ENCODE data around the gene CEACAM16.

CEACAM16 gene

GRCh38 chr19:44722131-44723121 is 23.5 kb downstream of the CEACAM16 start:
- in situ Hi-C loops (cut with HindIII; ENCODE audit: low sequenced_read_pairs), result loop anchor here (10.0 kb wide), 1 partner anchor 82 kb away; the partner anchor contains the start of gene BCAM

- in situ Hi-C loops (cut with HindIII; ENCODE audit: low sequenced_read_pairs), result loop anchor here (10.0 kb wide), 1 partner anchor 81 kb away; the partner anchor contains the start of gene BCAM
Observed at GRCh38 chr19:44723299-44723951, 24.5 kb downstream of the CEACAM16 start.

GRCh38 chr19:44723952-44724319 is 25.0 kb downstream of the CEACAM16 start:
- in situ Hi-C loops (cut with HindIII; ENCODE audit: low sequenced_read_pairs), result loop anchor here (10.0 kb wide), 1 partner anchor 81 kb away; the partner anchor contains the start of gene BCAM

GRCh38 chr19:44725251-44725650 is 26.3 kb downstream of the CEACAM16 start:
- in situ Hi-C loops (cut with HindIII; ENCODE audit: low sequenced_read_pairs), result loop anchor here (10.0 kb wide), 1 partner anchor 80 kb away; the partner anchor contains the start of gene BCAM

GRCh38 chr19:44725684-44726083 is 26.7 kb downstream of the CEACAM16 start:
- in situ Hi-C loops (cut with HindIII; ENCODE audit: low sequenced_read_pairs), result loop anchor here (10.0 kb wide), 1 partner anchor 79 kb away; the partner anchor contains the start of gene BCAM

GRCh38 chr19:44726465-44726864 is 27.5 kb downstream of the CEACAM16 start:
- in situ Hi-C loops (cut with HindIII; ENCODE audit: low sequenced_read_pairs), result loop anchor here (10.0 kb wide), 1 partner anchor 78 kb away; the partner anchor contains the start of gene BCAM

- in situ Hi-C loops (cut with HindIII; ENCODE audit: low sequenced_read_pairs), result loop anchor here (10.0 kb wide), 1 partner anchor 77 kb away; the partner anchor contains the start of gene BCAM
Observed at GRCh38 chr19:44728178-44728577, 29.2 kb downstream of the CEACAM16 start.

GRCh38 chr19:44729516-44730033 is 30.6 kb downstream of the CEACAM16 start:
- in situ Hi-C loops (cut with HindIII; ENCODE audit: low sequenced_read_pairs), result loop anchor here (10.0 kb wide), 1 partner anchor 75 kb away; the partner anchor contains the start of gene BCAM

- in situ Hi-C loops (cut with HindIII; ENCODE audit: low sequenced_read_pairs), result no loop called here
Observed at GRCh38 chr19:44731081-44731480, 32.1 kb downstream of the CEACAM16 start.

- in situ Hi-C loops (cut with HindIII; ENCODE audit: low sequenced_read_pairs), result no loop called here
Observed at GRCh38 chr19:44731622-44732021, 32.7 kb downstream of the CEACAM16 start.

- in situ Hi-C loops (cut with HindIII; ENCODE audit: low sequenced_read_pairs), result no loop called here
Observed at GRCh38 chr19:44732235-44733014, 33.5 kb downstream of the CEACAM16 start.

GRCh38 chr19:44734357-44734756 is 35.4 kb downstream of the CEACAM16 start:
- in situ Hi-C loops (cut with HindIII; ENCODE audit: low sequenced_read_pairs), result no loop called here

GRCh38 chr19:44735011-44735410 is 36.1 kb downstream of the CEACAM16 start:
- in situ Hi-C loops (cut with HindIII; ENCODE audit: low sequenced_read_pairs), result no loop called here

GRCh38 chr19:44737238-44738071 is 38.5 kb downstream of the CEACAM16 start:
- in situ Hi-C loops (cut with HindIII; ENCODE audit: low sequenced_read_pairs), result no loop called here

GRCh38 chr19:44738136-44738535 is 39.2 kb downstream of the CEACAM16 start:
- in situ Hi-C loops (cut with HindIII; ENCODE audit: low sequenced_read_pairs), result no loop called here

- in situ Hi-C loops (cut with HindIII; ENCODE audit: low sequenced_read_pairs), result no loop called here
Observed at GRCh38 chr19:44738603-44739558, 39.9 kb downstream of the CEACAM16 start.

GRCh38 chr19:44740351-44740824 is 41.4 kb downstream of the CEACAM16 start:
- in situ Hi-C loops (cut with HindIII; ENCODE audit: low sequenced_read_pairs), result no loop called here

GRCh38 chr19:44741258-44741731 is 42.3 kb downstream of the CEACAM16 start:
- in situ Hi-C loops (cut with HindIII; ENCODE audit: low sequenced_read_pairs), result no loop called here

Measured in endothelial cell of hepatic sinusoid (primary cell).